A549 (cell line): ENCODE measurements around the gene SPRR1B.

ENCODE experiments used
- CTCF ChIP-seq: fragments of >200 bp; sonication (Bioruptor Twin); formaldehyde crosslinking; IDR thresholded peaks from 3 replicates; pipeline ENCODE4 v1.5.1; 2016
- EHMT2 ChIP-seq: fragments of 200-600 bp; sonication (generic); IDR thresholded peaks from 2 replicates; pipeline ENCODE4 v1.6.1; 2016; ENCODE audit warnings: antibody characterized with exemption, low read depth, mild to moderate bottlenecking, moderate library complexity
- MAX ChIP-seq: IDR thresholded peaks from 2 replicates; pipeline ENCODE4 v1.6.1; 2012
- MYC ChIP-seq: IDR thresholded peaks from 2 replicates; pipeline ENCODE4 v1.6.1; 2012; ENCODE audit warnings: mild to moderate bottlenecking, inconsistent platforms, low read length, improper control_type of control experiment, borderline replicate concordance
- NFE2L2 ChIP-seq: fragments of 150-350 bp; conservative IDR thresholded peaks from 2 replicates; pipeline ENCODE4 v1.6.1; 2014; ENCODE audit warnings: low read length
- PHF8 ChIP-seq: fragments of 200-600 bp; sonication (generic); IDR thresholded peaks from 2 replicates; pipeline ENCODE4 v1.6.1; 2016; ENCODE audit warnings: low read depth, mild to moderate bottlenecking, antibody characterized with exemption, moderate library complexity, borderline replicate concordance
- REST ChIP-seq: fragments of 200-600 bp; sonication (generic); IDR thresholded peaks from 2 replicates; pipeline ENCODE4 v1.6.1; 2016; ENCODE audit warnings: antibody characterized with exemption, mild to moderate bottlenecking, moderate library complexity

- TF ChIP-seq PHF8 (no peak), EHMT2 (no peak), MAX (no peak), CTCF (no peak), REST (no peak), NFE2L2 (no peak), MYC (no peak)
These were observed 48.9 kb upstream of the SPRR1B start for GRCh38 chr1:152982076-152982475.
